HG03439 (cell line): Measurements from ENCODE around the gene UGT1A7.

ENCODE experiments used
- ATAC-seq: cut with Tn5 transposase; IDR thresholded peaks from one replicate; pipeline ENCODE4 v1.9.1; 2021; ENCODE audit warnings: mild to moderate bottlenecking, moderate library complexity; ENCODE audit not compliant: unreplicated experiment

UGT1A7 gene

GRCh38 chr2:233814056-233814835, 132.5 kb downstream of the UGT1A7 start:
- no peak for ATAC-seq

GRCh38 chr2:233815861-233816260, 134.2 kb downstream of the UGT1A7 start:
- no peak for ATAC-seq

GRCh38 chr2:233816334-233816733, 134.6 kb downstream of the UGT1A7 start:
- no peak for ATAC-seq

- no peak for ATAC-seq
Measured at GRCh38 chr2:233816771-233817170, 135.1 kb downstream of the UGT1A7 start.

GRCh38 chr2:233817361-233817911, 135.7 kb downstream of the UGT1A7 start:
- no peak for ATAC-seq

GRCh38 chr2:233817995-233818638, 136.4 kb downstream of the UGT1A7 start:
- ATAC-seq = no peak

GRCh38 chr2:233818639-233819621, 137.2 kb downstream of the UGT1A7 start:
- no peak for ATAC-seq

- no peak for ATAC-seq
Measured at GRCh38 chr2:233819884-233820773, 138.4 kb downstream of the UGT1A7 start.

GRCh38 chr2:233820774-233821105, 139.0 kb downstream of the UGT1A7 start:
- ATAC-seq = no peak

- ATAC-seq = no peak
Measured at GRCh38 chr2:233821196-233821595, 139.5 kb downstream of the UGT1A7 start.

- ATAC-seq = no peak
Measured at GRCh38 chr2:233821709-233822100, 140.0 kb downstream of the UGT1A7 start.

- ATAC-seq = no peak
Measured at GRCh38 chr2:233822101-233822771, 140.5 kb downstream of the UGT1A7 start.
